GM19351 (cell line): ENCODE measurements around the gene SPAG5.

ENCODE experiments used
- ATAC-seq: cut with Tn5 transposase; IDR thresholded peaks from one replicate; pipeline ENCODE4 v1.9.1; 2021; ENCODE audit warnings: mild to moderate bottlenecking, moderate library complexity; ENCODE audit not compliant: unreplicated experiment

Gene SPAG5

GRCh38 chr17:28598799-28599310 lies at the start of gene SPAG5:
Gene SPAG5, minus strand, starts transcription at chr17:28599025. Its CDS starts 79 bp downstream, at chr17:28598946.
- ATAC-seq, result peak; percentile 75

- no peak for ATAC-seq
Observed at GRCh38 chr17:28646039-28646754, 47.4 kb upstream of the SPAG5 start.

GRCh38 chr17:28645576-28645939 lies 46.7 kb upstream of the SPAG5 start:
- no peak for ATAC-seq

GRCh38 chr17:28644787-28645575 lies 46.2 kb upstream of the SPAG5 start, which contains the start of gene BLTP2:
Gene BLTP2, minus strand, starts transcription at chr17:28645158. Its CDS starts 102 bp downstream, at chr17:28645056.
- ATAC-seq, result peak; percentile 92

- ATAC-seq, result no peak
Observed at GRCh38 chr17:28643983-28644786, 45.4 kb upstream of the SPAG5 start.

- no peak for ATAC-seq
Observed at GRCh38 chr17:28641579-28641978, 42.8 kb upstream of the SPAG5 start.

GRCh38 chr17:28635506-28635905 lies 36.7 kb upstream of the SPAG5 start:
- ATAC-seq, result no peak

- ATAC-seq, result no peak
Observed at GRCh38 chr17:28634206-28634865, 35.5 kb upstream of the SPAG5 start.

- ATAC-seq, result no peak
Observed at GRCh38 chr17:28626818-28627217, 28.0 kb upstream of the SPAG5 start.

GRCh38 chr17:28624148-28624547 lies 25.3 kb upstream of the SPAG5 start:
- ATAC-seq, result no peak

- ATAC-seq, result no peak
Observed at GRCh38 chr17:28623696-28624095, 24.9 kb upstream of the SPAG5 start.

GRCh38 chr17:28622186-28622585 lies 23.4 kb upstream of the SPAG5 start:
- ATAC-seq, result no peak

- no peak for ATAC-seq
Observed at GRCh38 chr17:28620010-28620409, 21.2 kb upstream of the SPAG5 start.

- no peak for ATAC-seq
Observed at GRCh38 chr17:28618464-28618863, 19.6 kb upstream of the SPAG5 start.

GRCh38 chr17:28616281-28616680 lies 17.5 kb upstream of the SPAG5 start:
- no peak for ATAC-seq

- ATAC-seq, result no peak
Observed at GRCh38 chr17:28615260-28615940, 16.6 kb upstream of the SPAG5 start.

GRCh38 chr17:28613931-28614381 lies 15.1 kb upstream of the SPAG5 start, which contains the start of gene RSKR:
Gene RSKR, minus strand, starts transcription at chr17:28614185. Its CDS starts 24 bp downstream, at chr17:28614161.
- ATAC-seq, result no peak

- no peak for ATAC-seq
Observed at GRCh38 chr17:28612936-28613872, 14.4 kb upstream of the SPAG5 start.

GRCh38 chr17:28612531-28612930 lies 13.7 kb upstream of the SPAG5 start:
- no peak for ATAC-seq
